ENCODE measurements around the gene KCNG2. TPM values are rescaled to one million over a fixed set of nuclear protein-coding genes. Genes with fewer than 3 reads are reported as not detected.

Gene KCNG2
- total and polyA plus RNA-seq, 2 donors (not counting 1 experiment from before 2014, with no cell fraction given), result not detected

DNA sequence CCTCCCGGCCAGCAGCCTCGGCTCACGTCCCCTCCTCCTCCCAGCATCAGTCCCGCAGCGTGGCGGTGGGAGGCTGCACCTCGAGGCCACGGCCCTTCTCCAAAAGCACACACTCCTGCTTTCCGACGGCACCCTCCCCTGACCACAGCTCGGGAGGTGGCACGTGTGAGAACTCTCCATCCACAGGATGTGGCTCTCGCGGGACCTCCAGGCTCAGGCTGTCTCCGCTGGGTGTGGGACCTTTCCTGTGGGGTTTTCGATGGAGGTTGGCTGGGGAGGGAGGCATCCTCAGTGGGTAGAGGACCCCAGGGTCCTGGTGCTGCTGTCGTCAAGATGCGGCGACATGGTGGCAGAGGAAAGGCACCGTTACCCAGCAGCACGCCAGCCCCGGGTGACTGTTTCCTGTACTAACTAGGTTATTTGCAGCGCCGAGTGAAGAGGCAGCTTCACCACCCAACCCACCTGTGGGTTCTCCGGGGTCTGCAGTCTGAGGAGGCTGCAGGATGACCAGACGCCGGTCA, 42.8 kb upstream of the KCNG2 start:
- 94% methylated on average over 23 of the region's 27 CpGs for WGBS (ENCODE audit: insufficient coverage)
- TF ChIP-seq EZH2 (IDR thresholded peaks at IDR 0.05; ENCODE audit: borderline replicate concordance, insufficient read depth, low read depth, low read length, poor library complexity, severe bottlenecking), result no peak
- TF ChIP-seq, protein P1, sequence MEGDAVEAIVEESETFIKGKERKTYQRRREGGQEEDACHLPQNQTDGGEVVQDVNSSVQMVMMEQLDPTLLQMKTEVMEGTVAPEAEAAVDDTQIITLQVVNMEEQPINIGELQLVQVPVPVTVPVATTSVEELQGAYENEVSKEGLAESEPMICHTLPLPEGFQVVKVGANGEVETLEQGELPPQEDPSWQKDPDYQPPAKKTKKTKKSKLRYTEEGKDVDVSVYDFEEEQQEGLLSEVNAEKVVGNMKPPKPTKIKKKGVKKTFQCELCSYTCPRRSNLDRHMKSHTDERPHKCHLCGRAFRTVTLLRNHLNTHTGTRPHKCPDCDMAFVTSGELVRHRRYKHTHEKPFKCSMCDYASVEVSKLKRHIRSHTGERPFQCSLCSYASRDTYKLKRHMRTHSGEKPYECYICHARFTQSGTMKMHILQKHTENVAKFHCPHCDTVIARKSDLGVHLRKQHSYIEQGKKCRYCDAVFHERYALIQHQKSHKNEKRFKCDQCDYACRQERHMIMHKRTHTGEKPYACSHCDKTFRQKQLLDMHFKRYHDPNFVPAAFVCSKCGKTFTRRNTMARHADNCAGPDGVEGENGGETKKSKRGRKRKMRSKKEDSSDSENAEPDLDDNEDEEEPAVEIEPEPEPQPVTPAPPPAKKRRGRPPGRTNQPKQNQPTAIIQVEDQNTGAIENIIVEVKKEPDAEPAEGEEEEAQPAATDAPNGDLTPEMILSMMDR (IDR thresholded peaks at IDR 0.05), result no peak
- Mint-ChIP-seq H3K4me3 (no peak overlapping the region), H3K27me3 (no peaks in the 10 kb centered on the region), H3K27ac (no peak overlapping the region), H3K4me1 (no peaks in the 10 kb centered on the region), H3K9me3 (ENCODE audit: insufficient read depth) (peaks cover 13% of the 10 kb centered on the region)
- Histone ChIP-seq H3K4me2 (replicated peaks; ENCODE audit: low read depth, low read length, poor library complexity, severe bottlenecking) (no peak overlapping the region), H3K27me3 (replicated peaks in 1 of 4; ENCODE audit: control extremely low read depth in 1 of 4, control insufficient read depth in 3 of 4, insufficient read depth in 4 of 4, low read length in 3 of 4) (no peaks in the 10 kb centered on the region), H3K27ac (ENCODE audit: low read length in 2 of 2) (no peak overlapping the region), H3K4me3 (ENCODE audit: control extremely low read depth in 1 of 5, extremely low read depth in 1 of 5, insufficient read depth in 1 of 5, low read depth in 2 of 5, low read length in 4 of 5) (no peak overlapping the region), H3K4me1 (ENCODE audit: control insufficient read depth in 2 of 2, insufficient read depth in 2 of 2, low read length in 2 of 2) (no peaks in the 10 kb centered on the region), H2AFZ (ENCODE audit: insufficient read depth, low read depth, low read length, poor library complexity, severe bottlenecking) (no peak overlapping the region), H3K36me3 (replicated peaks in 1 of 2; ENCODE audit: control extremely low read depth in 1 of 2, control insufficient read depth in 1 of 2, extremely low read depth in 1 of 2, insufficient read depth in 2 of 2, low read length in 1 of 2) (peaks cover 0 to 29% of the 10 kb centered on the region in 2 experiments), H3K9ac (ENCODE audit: low read length) (no peak overlapping the region), H3K9me3 (ENCODE audit: control extremely low read depth in 1 of 3, control insufficient read depth in 2 of 3, insufficient read depth in 1 of 3, low read length in 2 of 3) (peaks cover 0 to 2% (median 0%) of the 10 kb centered on the region in 3 donors), H4K20me1 (ENCODE audit: control insufficient read depth, insufficient read depth, low read length, poor library complexity, severe bottlenecking) (no peaks in the 10 kb centered on the region), H3K79me2 (ENCODE audit: control insufficient read depth, insufficient read depth, low read length) (no peaks in the 10 kb centered on the region)
- CTCF ChIA-PET, result no interaction called here
- no peak for ATAC-seq (ENCODE audit: low read depth)
- DNase-seq, result no peak
- intact Hi-C loops (cut with micrococcal nuclease), result no loop called here
- POLR2A ChIA-PET, result no interaction called here

DNA sequence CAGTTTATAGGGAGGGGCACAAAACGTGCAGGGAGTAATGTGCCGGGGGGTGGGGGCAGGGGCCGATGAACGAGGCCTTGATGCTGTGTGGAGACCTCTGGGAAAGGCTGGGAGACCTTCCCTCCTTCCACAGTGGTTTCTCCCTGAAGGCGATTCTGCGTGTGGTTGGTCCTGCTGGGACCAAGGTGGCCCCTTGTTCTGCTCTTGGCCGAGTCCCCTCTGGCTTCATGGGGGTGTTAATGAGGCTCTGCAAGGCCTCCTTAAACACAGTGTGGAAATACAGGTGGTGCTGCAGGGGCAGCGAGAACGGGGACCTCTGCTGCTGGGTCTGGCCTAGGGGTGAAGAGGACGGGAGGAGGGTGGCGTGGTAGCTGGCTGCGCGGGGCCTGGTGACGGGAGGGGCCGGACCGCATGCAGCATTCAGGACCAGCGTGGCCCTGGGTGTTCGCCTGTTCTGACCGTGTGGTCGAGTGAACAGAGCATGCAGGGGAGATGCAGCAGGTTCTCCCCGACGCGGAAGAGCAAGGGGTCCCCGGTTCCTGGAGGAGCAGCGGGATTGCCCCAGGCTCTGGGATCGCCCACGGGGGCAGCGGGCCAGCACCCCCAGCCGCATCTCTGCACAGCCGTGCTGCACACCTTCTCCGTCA, 42.1 kb upstream of the KCNG2 start:
- CTCF ChIA-PET, result no interaction called here
- no peak for DNase-seq
- H3K27ac Mint-ChIP-seq, result no peak overlapping the region

More for the DNA sequence above, 42.1 kb upstream of the KCNG2 start:
- no peak overlapping the region for H3K4me2 ChIP-seq (replicated peaks; ENCODE audit: low read depth, low read length, poor library complexity, severe bottlenecking)
- TF ChIP-seq, protein P1 (IDR thresholded peaks at IDR 0.05), result no peak
- no peak for TF ChIP-seq EZH2 (IDR thresholded peaks at IDR 0.05; ENCODE audit: borderline replicate concordance, insufficient read depth, low read depth, low read length, poor library complexity, severe bottlenecking)
- peaks cover 1 to 28% of the 10 kb centered on the region in 2 experiments for H3K36me3 ChIP-seq (replicated peaks in 1 of 2; ENCODE audit: control extremely low read depth in 1 of 2, control insufficient read depth in 1 of 2, extremely low read depth in 1 of 2, insufficient read depth in 2 of 2, low read length in 1 of 2)
- Mint-ChIP-seq H3K4me1 (no peaks in the 10 kb centered on the region), H3K9me3 (ENCODE audit: insufficient read depth) (peaks cover 13% of the 10 kb centered on the region), H3K4me3 (no peak overlapping the region), H3K27me3 (no peaks in the 10 kb centered on the region)
- intact Hi-C loops (cut with micrococcal nuclease), result no loop called here
- 97% methylated on average over 27 of the region's 31 CpGs for WGBS (ENCODE audit: insufficient coverage)
- no peak for ATAC-seq (ENCODE audit: low read depth)
- no peaks in the 10 kb centered on the region for H4K20me1 ChIP-seq (ENCODE audit: control insufficient read depth, insufficient read depth, low read length, poor library complexity, severe bottlenecking)
- H2AFZ ChIP-seq (ENCODE audit: insufficient read depth, low read depth, low read length, poor library complexity, severe bottlenecking), result no peak overlapping the region
- H3K27ac ChIP-seq (ENCODE audit: low read length in 2 of 2), result no peak overlapping the region
- H3K4me3 ChIP-seq (ENCODE audit: control extremely low read depth in 1 of 5, extremely low read depth in 1 of 5, insufficient read depth in 1 of 5, low read depth in 2 of 5, low read length in 4 of 5), result no peak overlapping the region
- no peaks in the 10 kb centered on the region for H3K27me3 ChIP-seq (replicated peaks in 1 of 4; ENCODE audit: control extremely low read depth in 1 of 4, control insufficient read depth in 3 of 4, insufficient read depth in 4 of 4, low read length in 3 of 4)
- POLR2A ChIA-PET, result no interaction called here
- no peaks in the 10 kb centered on the region for H3K4me1 ChIP-seq (ENCODE audit: control insufficient read depth in 2 of 2, insufficient read depth in 2 of 2, low read length in 2 of 2)
- H3K79me2 ChIP-seq (ENCODE audit: control insufficient read depth, insufficient read depth, low read length), result no peaks in the 10 kb centered on the region
- peaks cover 0 to 2% (median 0%) of the 10 kb centered on the region in 3 donors for H3K9me3 ChIP-seq (ENCODE audit: control extremely low read depth in 1 of 3, control insufficient read depth in 2 of 3, insufficient read depth in 1 of 3, low read length in 2 of 3)
- H3K9ac ChIP-seq (ENCODE audit: low read length), result no peak overlapping the region
